ENCODE results near the gene C1orf21. TPM values are rescaled to one million over a fixed set of nuclear protein-coding genes. Genes with fewer than 3 reads are reported as not detected.

C1orf21 gene
- total RNA-seq, 1 donor from 2014 or later = 20.4 TPM

DNA sequence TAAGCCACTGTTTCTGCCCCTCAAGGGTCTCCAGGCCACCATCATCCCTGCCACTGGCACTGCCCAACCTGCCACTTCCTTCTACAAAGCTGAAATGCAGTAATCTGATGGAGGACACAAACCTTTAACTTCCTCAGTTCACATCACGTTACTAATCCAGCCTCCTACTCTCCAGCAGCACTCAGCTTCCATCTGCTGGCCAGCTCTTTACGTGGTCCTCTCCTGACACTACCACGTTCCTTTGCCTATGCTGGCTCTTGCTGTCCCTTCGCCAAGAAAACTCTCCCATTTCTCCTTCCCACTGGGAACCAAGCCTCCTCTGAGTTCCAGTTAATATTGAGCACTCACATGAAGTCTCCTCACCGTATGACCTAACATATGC is 243.8 kb downstream of the C1orf21 start:
- DNase-seq = no peak

- no peak for DNase-seq
Measured at GRCh38 chr1:184632415-184633175, 245.8 kb downstream of the C1orf21 start.

GRCh38 chr1:184633785-184634184 is 247.0 kb downstream of the C1orf21 start:
- no peak for DNase-seq

DNA sequence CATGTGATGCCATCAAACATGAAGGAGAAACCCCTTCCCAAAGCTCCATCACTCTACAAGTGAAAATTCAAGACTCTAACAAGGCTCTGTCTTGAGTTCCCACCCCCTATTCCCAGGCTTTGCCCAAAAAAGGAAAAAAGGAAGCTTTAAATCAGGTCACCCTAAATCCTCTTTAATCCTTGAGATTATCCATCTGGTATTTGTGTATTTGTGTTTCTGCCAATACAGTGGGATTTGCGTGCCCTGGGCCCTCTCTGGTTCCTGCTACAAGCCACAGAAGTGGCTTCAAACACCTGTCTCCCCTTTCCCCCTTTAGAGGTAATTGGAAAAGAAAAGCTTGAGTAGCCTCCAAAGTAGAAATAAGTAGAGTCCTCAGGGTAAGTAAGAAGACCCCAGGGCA is 247.5 kb downstream of the C1orf21 start:
- no peak for DNase-seq

DNA sequence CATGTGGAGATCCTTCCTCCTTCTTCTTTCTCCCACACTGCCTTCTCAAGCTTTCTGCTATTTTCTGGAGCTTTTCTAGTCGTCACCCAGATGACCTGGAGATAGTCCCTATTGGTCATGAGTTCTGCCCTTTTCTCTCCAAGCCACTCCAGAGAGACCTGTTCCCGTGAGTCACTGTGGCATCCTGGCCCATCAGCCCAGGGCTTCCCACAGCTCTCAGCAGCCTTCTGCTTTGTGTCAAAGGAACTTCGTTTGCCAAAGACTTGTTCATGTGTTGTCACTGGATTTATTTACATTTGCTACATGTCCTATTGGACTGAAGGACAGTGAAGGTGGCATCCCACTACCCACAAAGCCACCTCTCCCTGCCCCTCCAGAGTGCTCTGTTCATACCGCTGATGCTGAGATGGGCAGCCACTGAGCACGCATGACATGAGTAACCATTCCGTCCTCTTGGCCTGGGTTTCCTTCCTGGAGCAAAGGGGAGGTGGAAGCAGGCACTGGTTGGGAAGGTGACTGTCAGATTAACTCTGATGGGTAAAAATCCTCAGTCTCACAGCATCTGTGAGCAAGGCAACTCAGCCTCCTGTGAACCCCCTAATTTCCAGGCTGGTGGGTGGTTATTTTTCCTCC is 248.6 kb downstream of the C1orf21 start:
- no peak for DNase-seq

DNA sequence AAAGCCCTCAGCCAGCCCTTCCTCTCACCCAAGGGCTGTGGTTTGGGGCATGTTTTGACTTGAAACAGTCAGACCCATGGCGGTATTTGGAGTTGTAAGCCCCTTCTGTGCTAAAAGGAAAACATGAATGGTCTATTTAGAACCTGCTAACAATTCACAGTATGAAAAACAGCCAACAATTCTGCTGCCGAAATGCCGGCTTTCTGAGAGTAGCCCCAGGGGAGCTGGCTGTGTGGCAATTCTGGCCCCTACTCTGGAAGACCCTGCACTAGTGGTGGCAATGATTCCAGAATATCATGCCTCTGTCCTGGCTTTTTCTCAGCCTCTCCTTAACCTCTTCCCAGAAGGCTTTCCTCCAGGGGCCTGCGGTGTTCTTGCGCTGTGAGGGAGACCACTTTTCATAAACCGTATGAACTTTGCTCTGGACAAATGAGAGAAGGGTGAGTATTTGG is 249.2 kb downstream of the C1orf21 start:
- DNase-seq = no peak

GRCh38 chr1:184637664-184638240 is 250.9 kb downstream of the C1orf21 start:
- no peak for DNase-seq

- DNase-seq = no peak
Measured at GRCh38 chr1:184639205-184639604, 252.4 kb downstream of the C1orf21 start.

DNA sequence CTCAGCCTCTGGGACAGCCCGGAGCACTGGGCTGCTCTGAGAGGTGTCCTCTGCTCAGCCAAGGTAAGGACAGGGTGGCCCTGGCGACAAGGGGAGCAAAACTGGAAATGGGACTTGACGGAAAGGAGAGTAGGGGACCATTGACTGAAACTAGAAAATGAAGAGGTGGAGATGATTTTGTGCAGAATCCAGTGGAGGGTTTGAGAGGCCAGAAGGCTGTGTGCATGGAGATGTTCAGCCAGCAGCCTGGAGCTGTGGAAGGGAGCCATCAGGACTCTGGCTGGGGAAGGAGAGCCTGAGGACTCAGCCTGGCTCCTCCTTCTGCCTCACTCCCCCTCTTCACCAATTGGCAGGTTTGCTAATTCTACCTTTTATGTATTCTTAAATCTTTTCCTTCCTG is 253.7 kb downstream of the C1orf21 start:
- no peak for DNase-seq

DNA sequence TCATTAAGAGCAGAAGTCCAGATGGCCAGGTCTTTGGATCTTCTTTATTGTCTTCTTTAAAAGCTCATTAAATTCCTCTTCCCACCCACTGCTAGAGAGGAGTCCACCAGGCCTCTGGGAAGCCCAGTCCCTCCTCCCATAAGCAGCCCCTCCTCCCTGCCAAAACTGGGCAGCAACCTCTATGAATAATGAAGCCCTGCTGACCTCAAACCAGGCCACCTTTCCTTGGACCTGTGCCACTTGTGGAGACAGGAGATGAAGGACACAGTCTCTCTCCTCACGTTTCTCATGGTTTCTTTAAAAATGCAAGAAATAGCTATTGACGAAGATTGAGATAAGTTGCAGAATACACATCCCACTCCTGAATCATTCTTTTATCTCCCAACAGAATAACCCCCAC is 255.1 kb downstream of the C1orf21 start:
- DNase-seq = no peak

DNA sequence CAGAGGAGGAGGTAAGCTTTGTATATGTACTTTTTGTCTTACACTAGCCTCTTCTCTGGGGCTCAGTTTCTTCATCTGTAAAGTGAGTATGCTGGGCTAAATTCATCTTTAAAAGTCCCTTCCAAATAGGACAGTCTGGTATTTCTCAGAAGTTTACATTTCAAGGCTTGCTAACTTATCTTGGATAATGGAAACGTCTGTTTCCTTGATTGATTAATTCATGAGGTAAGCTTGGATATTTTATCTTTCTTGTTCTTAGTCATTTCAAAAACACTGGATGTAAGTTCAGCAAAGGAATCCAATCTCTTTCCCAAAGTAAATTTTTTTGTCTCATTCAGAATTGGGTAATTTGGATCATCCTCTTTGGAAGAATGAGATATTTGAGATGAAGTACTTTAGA is 256.8 kb downstream of the C1orf21 start:
- DNase-seq = no peak

GRCh38 chr1:184644771-184645170 is 257.9 kb downstream of the C1orf21 start:
- no peak for DNase-seq

DNA sequence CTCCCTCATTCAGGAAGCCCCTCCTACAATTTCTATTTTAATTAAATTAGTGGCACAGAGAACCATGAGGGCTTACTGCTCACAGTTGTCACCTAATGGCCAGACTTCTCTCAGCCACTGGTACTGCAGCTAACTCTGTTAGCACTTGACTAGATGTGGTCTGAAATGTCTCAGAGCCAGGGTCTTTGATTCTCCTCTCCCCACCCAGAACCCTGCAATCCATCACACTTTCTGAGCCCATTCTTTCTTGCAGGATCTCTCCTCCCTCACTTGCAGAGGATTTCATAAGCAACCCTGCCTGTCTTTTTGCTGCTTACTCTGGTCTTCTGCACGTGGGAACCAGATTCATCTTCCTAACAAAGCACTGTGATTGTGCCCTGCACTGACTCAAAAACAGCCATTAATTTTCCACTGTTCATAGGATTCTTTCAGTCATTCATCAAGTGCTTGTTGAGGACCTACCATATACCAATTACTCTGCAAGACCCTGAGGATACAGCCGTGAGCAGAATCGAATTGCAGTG is 259.4 kb downstream of the C1orf21 start:
- DNase-seq = no peak

DNA sequence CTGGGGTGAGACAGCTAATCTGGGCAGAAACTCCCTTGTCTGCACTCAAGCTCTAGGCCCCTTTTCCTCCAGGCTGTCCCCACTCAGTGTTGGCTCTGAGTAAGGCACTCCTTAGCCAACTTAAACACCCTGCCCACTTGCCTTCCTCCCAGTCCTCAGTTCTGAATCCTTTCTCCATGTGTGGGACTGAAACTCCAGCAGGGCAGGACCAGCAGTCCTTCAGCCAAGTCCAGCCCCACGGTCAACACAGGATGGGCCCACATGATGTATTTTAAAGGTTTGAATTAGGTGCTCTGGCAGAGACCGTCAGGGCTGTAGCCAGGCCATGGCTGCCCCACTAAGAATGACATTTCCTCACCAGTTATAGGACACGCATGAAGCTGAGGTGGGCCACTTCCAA is 260.0 kb downstream of the C1orf21 start:
- no peak for DNase-seq

DNA sequence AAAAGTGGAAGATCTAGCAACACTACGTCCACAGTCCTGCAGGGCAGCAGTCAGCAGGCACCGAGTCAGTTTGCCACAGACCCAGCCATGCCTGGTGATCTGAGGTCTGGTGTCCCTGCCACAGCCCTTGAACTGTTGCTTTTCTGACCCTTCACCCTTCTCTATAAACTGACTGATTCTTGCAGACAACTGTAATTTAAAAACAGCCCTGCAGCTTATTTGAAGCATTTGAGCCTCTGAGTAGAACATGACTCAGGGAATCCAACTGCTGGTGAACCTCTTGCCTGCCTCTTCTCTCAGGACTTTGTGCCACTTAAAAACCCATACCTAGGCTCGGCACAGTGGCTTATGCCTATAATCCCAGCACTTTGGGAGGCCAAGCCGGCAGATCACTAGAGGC is 260.6 kb downstream of the C1orf21 start:
- DNase-seq = no peak

GRCh38 chr1:184648160-184648855 is 261.5 kb downstream of the C1orf21 start:
- DNase-seq = no peak

- no peak for DNase-seq
Measured at GRCh38 chr1:184648856-184649201, 262.0 kb downstream of the C1orf21 start.

- DNase-seq = no peak
Measured at GRCh38 chr1:184649451-184649888, 262.6 kb downstream of the C1orf21 start.

- DNase-seq = no peak
Measured at GRCh38 chr1:184650177-184650866, 263.5 kb downstream of the C1orf21 start.

DNA sequence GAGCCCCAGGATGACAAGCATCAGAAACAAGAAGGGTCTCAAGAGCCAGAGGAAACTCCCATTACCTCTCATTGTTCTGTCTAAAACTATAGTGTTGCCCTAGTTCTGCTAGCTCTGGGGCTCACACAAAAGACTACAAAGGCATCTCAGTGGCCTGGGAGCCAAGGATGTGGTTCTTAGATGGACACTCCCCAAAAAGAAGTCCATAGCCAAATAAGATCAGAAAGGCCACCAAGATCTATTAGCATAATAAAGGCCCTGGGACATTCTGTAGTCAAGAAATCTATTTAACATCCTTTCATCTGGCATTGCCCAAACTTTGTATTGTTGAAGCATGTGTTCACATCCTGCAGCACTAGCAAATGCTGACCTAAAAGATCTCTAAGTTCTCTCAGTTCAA is 268.4 kb downstream of the C1orf21 start:
- DNase-seq = no peak

DNA sequence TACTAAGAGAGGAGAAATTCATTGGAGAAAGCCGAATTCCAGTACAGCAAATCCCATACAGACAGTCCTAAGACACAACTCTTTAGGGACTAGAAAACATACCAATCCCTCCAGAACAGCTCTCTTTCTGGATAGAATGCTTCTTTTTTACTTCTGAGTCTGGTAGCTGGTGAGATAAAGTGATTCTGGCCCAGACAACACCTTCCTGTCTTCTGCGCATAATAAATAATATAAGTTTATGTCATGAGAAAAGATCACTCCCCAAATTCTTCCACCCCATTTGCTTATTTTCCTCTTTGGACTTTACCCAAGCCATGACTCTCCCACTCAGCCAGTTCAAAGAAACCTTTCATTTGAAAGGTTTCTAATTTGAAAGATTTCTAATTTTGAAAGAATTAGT is 269.4 kb downstream of the C1orf21 start:
- DNase-seq = no peak

DNA sequence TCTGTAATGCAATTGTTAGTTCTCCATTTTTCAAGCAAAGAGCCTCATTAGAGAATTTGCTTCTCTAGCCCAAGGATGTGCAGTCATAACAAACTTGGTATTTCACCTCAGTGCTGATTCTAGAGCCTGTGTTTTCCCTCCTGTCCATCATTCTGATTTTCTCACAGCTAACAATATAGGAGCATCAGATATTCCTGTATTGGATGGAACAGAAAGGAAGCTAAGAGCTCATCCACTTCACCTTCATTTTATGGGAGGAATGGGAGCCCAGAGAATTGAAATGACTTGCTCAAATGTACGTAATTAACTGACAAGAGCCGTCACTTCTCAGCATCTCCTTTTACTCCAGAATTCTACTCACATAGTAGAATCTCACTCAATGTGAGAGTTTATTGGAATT is 271.2 kb downstream of the C1orf21 start:
- DNase-seq = no peak

Data from skin of body (tissue), 2 donors.